HG02852 (cell line): ENCODE data around the gene CACNA2D4.

Experiments used
- ATAC-seq: cut with Tn5 transposase; IDR thresholded peaks from one replicate; pipeline ENCODE4 v1.9.1; 2021; ENCODE audit warnings: mild to moderate bottlenecking, moderate library complexity; ENCODE audit not compliant: unreplicated experiment

Gene CACNA2D4

DNA sequence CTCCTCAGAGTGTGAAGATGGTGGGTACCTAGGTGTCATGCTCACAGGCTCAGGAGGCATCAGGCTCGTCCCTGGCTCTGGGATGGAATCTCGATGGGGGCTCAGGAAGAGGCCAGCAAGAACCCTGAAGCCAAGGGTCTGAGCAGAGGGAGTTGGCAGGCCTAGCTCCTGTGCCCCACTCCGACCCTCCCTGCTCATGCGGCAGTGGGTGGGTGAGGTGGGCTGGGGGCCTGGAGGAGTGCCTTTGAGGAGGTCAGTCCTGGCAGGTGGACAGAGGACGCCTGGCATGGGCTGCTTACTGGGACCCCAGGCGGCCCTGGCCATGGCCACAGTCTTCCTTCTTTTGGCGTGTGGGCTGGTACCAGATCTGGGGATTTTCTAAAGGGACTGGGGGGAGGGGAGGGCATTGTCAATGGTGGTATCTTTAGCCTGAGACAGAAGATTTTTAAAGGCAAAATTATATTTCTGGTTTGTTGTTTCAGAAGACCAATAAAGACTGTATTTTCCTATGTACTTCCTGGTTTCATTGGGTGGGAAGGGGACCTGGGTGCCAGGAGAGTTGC, 82.1 kb downstream of the CACNA2D4 start:
- ATAC-seq: no peak

DNA sequence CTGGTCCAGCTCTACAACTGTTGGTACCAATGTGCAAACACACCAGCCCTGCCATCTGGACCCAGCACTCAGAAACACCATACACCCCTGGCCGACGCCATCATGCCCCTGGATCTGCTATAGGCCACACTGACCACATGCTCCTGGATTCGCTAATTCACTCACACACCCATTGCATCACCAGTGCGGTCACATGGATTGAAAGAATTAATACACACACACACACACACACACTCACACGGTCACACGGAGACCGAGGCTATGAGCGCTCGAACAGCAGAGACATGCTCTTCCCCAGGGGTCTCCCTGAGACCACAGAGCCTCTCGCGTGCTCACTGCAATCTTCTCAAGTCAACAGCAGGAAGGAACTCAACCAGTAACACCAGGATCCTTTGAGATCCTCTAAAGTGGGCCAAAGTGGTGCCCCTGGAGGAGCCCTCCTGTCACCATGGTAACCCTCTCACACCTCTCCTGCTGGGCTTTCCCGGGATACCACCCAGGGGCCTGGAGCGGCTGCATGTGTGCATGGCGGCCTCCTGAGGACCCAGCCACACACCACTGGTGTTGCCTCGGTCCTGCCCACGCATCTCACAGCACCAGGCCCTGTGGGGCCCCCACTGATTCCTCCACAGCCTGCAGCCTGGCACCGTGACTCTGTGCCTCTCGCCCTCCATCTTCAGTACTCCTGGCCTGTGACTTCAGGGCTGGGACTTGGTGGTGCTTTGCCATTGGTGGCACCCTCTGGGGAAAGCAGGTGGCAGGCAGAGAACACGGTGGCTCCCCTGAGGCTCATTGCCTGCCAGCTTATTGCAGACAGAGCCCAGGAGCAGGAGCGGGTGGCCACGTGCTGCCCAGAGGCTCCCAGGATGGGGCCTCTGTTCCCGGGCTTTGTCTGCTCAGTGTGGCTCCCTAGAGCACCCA, 83.0 kb downstream of the CACNA2D4 start:
- ATAC-seq: no peak

GRCh38 chr12:1834186-1834925, 84.1 kb downstream of the CACNA2D4 start:
- no peak for ATAC-seq

DNA sequence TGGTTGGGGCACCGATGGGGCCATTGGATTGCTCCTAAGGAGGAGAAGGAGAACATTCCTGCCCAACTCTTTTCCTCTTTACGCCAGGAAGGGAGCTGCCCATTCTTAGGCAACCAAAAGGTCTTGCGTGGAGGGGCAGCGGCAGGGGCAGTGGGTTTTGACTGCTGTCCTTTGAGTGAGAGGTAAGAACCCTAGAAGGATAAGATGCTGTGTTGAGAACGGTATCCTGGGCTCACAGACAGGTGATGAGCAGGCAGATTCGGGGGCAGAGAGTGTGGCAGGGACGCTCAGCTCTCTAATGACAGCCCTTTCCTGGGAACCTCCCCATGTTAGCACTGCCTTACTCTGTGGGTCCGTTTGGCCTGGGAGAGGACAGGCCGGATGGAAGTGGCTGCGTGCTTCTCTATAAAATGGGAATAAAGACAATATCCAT, 84.8 kb downstream of the CACNA2D4 start:
- no peak for ATAC-seq

GRCh38 chr12:1832801-1833595, 85.5 kb downstream of the CACNA2D4 start:
- ATAC-seq: no peak

- ATAC-seq: no peak
These were observed 87.2 kb downstream of the CACNA2D4 start for GRCh38 chr12:1830981-1831963.

DNA sequence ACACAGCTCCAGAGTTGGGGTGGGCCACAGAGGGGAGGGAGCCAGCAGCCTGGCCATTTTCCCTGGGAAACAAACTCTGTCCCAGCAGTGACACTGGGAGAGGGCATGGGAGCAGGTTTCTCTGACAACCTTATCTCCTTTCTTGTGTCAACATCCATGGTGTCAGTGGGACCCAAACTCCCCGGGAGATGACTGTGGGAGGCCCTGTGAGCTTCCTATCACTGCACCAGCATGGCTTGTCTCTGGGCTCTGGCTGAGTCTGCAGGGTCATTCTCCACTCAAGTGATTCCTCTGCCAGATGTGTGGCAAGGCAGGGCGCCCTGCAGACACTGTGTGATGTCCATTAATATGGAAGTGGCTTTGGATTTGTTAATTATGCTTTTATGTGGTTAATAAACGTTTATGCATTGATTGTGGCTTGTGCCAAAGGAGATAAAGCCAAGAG, 88.0 kb downstream of the CACNA2D4 start:
- no peak for ATAC-seq

- ATAC-seq: no peak
These were observed 89.0 kb downstream of the CACNA2D4 start for GRCh38 chr12:1829306-1829900.

- ATAC-seq: no peak
These were observed 89.6 kb downstream of the CACNA2D4 start for GRCh38 chr12:1828856-1829255.

DNA sequence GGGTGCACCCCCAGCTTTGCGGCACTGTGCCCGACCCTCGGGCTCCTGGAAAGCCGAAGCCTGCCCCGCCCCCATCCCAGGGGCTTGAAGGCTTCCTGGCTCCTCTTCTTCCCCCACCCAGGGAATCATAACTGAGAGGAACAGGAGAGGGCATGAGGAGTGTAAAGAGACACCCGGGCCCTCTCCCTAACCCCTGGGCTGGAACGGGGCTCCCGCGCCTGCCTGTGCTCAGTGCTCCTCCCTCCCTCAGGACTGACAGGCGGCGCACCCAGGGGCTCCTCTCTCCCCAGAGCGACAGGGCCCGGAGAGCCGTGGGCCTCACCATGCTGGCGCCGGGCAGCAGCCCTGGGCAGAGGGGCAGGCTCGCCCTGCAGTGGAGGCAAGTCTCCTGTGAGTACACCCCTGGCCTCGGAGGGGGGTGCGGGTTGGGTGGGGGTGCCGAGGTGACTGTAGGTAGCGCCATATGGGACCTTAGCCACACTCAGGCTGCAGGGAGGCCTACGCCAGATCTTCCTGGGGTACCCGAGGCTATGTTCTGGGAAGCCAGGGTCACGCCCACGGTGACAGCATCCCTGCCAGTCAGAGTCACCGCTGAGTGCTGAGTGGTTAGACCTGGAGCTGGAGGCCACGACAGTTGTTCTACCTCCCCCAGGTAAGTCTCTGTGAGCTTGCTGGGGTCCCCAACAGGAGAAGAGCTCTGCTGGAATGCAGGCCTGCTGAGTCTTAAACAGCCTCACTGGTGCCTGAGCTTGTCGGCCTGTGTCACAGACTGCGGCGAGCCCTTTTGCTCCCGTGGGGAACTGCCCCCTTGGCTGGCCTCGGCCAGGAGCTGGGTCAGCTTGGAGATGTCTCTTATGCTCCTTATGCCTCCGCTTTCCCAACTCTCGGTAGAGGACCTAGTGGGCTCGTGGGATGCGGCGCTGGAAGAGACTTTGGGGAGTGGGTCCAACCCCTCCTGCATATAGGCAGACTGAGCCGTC, 90.3 kb downstream of the CACNA2D4 start:
- ATAC-seq: no peak

GRCh38 chr12:1826867-1827705, 91.4 kb downstream of the CACNA2D4 start:
- ATAC-seq: no peak

- ATAC-seq: no peak
These were observed 92.1 kb downstream of the CACNA2D4 start for GRCh38 chr12:1826401-1826800.

- no peak for ATAC-seq
These were observed 92.9 kb downstream of the CACNA2D4 start for GRCh38 chr12:1825382-1826102.

DNA sequence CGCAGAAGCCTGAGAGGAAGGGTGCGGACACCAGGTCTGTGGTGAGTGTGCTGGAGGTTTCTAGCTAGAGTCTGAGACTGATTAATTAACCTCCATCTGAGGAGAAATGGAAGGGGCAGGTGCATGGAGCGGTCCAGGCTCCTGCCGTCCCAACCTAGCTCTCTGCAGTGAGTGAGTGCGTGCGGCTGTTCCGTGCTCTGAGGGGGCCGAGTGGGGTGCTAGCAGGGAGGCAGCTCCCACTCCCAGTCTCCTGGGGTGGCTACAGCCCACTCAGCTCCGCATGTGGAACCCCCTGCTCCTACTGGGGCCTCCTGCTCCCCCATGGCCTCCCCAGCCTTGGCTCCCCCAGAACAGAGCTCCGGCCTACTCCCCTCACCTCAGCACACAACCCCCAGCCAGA, 95.2 kb downstream of the CACNA2D4 start:
- no peak for ATAC-seq

GRCh38 chr12:1822699-1823098, 95.8 kb downstream of the CACNA2D4 start:
- ATAC-seq: no peak

DNA sequence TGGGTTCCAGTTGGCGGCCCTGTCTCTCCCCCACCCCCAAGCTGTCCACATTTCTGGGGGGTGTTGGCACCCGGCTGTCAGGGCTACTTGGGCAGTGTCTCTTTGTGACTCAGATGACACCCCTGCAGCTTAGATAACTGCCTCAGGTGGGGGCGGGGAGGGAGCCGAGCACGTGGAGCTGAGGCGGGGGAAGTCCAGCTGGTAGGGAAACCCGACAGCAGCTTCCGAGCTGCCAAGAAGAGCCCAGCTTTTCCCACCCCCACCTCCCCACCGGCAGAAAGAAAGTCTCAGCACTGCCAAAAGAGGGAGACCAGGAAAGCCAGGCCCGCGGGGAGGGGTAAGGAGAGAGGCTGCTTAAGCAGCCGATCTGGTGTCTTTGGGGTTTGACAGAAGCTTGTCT, 96.6 kb downstream of the CACNA2D4 start:
- ATAC-seq: no peak

GRCh38 chr12:1820896-1821291, 97.6 kb downstream of the CACNA2D4 start:
- no peak for ATAC-seq
